Heart right ventricle (tissue), 16 donors: ENCODE results near the gene TECTA. TPM values are rescaled to one million over a fixed set of nuclear protein-coding genes. Genes with fewer than 3 reads are reported as not detected.

ENCODE experiments used
- ATAC-seq, 8 donors: fragments of 200-7000 bp; cut with Tn5 transposase; one replicate each; pipeline ENCODE4 v1.9.1; 2020; ENCODE audit warnings: mild to moderate bottlenecking in 8 of 8, moderate library complexity in 8 of 8, moderate number of reproducible peaks in 1 of 8
- DNase-seq, 2 donors: peaks; one replicate each; pipeline ENCODE4 v3.0.0-alpha.2; 2020
- H3K27ac ChIP-seq, 10 donors: fragments of 200-600 bp; sonication (generic) in 2 of 10; one replicate each; pipeline versions ENCODE4 v1.5.0 to v1.8.0; 2020 to 2022; ENCODE audit warnings: mild to moderate bottlenecking in 3 of 10
- H3K27me3 ChIP-seq, 7 donors: fragments of 200-600 bp; one replicate each; pipeline ENCODE4 v1.8.0; 2021 to 2022; ENCODE audit warnings: mild to moderate bottlenecking in 2 of 7
- H3K36me3 ChIP-seq, 9 donors: fragments of 200-600 bp; sonication (generic) in 1 of 9; one replicate each; pipeline versions ENCODE4 v1.5.0 to v1.8.0; 2020 to 2022; ENCODE audit warnings: mild to moderate bottlenecking in 2 of 9
- H3K4me1 ChIP-seq, 9 donors: fragments of 200-600 bp; sonication (generic) in 1 of 9; one replicate each; pipeline versions ENCODE4 v1.5.0 to v1.8.0; 2020 to 2022; ENCODE audit warnings: mild to moderate bottlenecking in 4 of 9
- H3K4me3 ChIP-seq, 10 donors: fragments of 200-600 bp; sonication (generic) in 2 of 10; one replicate each; pipeline versions ENCODE4 v1.5.0 to v1.8.0; 2020 to 2022; ENCODE audit warnings: mild to moderate bottlenecking in 7 of 10, moderate library complexity in 2 of 10
- H3K9me3 ChIP-seq, 11 donors: fragments of 200-600 bp in 10 of 11; sonication (generic) in 2 of 11; one replicate each; pipeline versions ENCODE4 v1.5.0 to v1.8.0; 2013 to 2022; ENCODE audit warnings: mild to moderate bottlenecking in 2 of 11, control low read depth in 1 of 11, moderate library complexity in 1 of 11
- CTCF ChIP-seq, 9 donors: fragments of 200-600 bp; sonication (generic) in 2 of 9; IDR thresholded peaks; one replicate each; pipeline versions ENCODE4 v1.5.0 to v1.8.0; 2021 to 2022; ENCODE audit warnings: antibody characterized with exemption in 9 of 9, mild to moderate bottlenecking in 5 of 9, moderate library complexity in 1 of 9
- WGBS, 2 donors: extraction: QIAGEN DNeasy Blood & Tissue Kit; methylation state at CpG; one replicate each; pipeline ENCODE4 v1.1.7; 2013; ENCODE audit warnings: inconsistent platforms in 1 of 2; 5-methylcytosine and 5-hydroxymethylcytosine counted together
- intact Hi-C, 10 donors: fragments of 100-400 bp; cut with DNase I; formaldehyde crosslinking; loops; one replicate each; pipeline versions ENCODE4 v1.11.1 to v1.14.2; 2022
- polyA plus RNA-seq, 2 donors: library from polyadenylated mRNA; stranded (reverse); fragments of 200-250 nt; gene quantifications; one replicate each; pipeline ENCODE4 v1.2.3, GENCODE V29; 2013
- total RNA-seq, 10 donors: library from RNA; stranded (reverse); fragmentation: NEBNext Ultra II Directional in 3 of 10; extraction: Animal tissue kit (Norgen Biotek cat#: 25700) in 3 of 10; gene quantifications; one replicate each; pipeline versions ENCODE4 v1.2.1 to v1.2.4, GENCODE V29; 2021 to 2023
- donor health status: Arrhythmogenic right ventricular cardiomyopathy.
- donor health status: ischemic (EF 13 %, LVEDD 7.1; RV severe dilation, severe dysfunction).
- donor health status: healthy with polysubstance abuse.
- donor health status: DM: no; HTN: yes; CAD: no.
- donor health status: DM: no; HTN: no; CAD: no.
- donor health status: ischemic (EF 25% LVEDD 6.9; RV normal size, moderate dysfunction).
- donor health status: ischemic (EF 25% LVEDD 5.7; RV mildly dilated, moderate dysfunction).
- donor health status: healthy.
- donor health status: DM: yes; HTN: yes; CAD: no.
- donor health status: Ischemic cardiomyopathy.
- donor health status: ischemic (EF 35%, LVEDD 5.7; RV mildly dilated, moderate dysfunction).
- donor health status: nonischemic (EF 11% LVEDD 7.7; RV severe dilation, severe dysfunction).
- donor health status: DM: yes; HTN: yes; CAD: no.
- donor health status: PGD.
- donor health status: ischemic (EF 29% LVEDD 5.4; RV normal size, mild dysfunction).
- donor health status: nonischemic (EF 23%, LVEDD 6.1; RV moderate dilation, normal function).

The TECTA gene
- total and polyA plus RNA-seq, 12 donors, result 0.38 to 1.9 (median 1.1) TPM

DNA sequence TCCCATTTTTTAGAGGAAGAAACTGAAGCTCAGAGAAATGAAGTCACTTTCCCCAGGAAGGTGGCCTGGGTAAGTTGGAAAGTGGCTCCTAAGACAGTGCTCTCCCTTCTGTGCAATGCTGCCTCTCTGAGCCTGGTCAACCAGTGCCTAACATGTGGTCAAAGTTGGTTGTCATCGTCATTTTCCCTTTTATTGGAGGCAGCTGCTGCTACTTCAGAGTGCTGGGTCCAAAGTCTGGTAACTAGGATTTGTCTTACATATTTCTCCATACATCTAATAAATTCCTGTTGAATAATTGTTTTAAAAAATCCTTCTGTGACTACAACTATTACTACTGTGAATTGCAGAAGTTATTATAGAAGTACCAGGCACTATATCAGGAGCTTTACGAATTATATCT, 48.1 kb downstream of the TECTA start:
- H3K27me3 ChIP-seq, result no peaks in the 10 kb centered on the region
- H3K9me3 ChIP-seq, result peaks cover 0 to 8% (median 0%) of the 10 kb centered on the region in 11 donors
- H3K4me1 ChIP-seq, result no peaks in the 10 kb centered on the region
- no peaks in the 10 kb centered on the region for H3K36me3 ChIP-seq
- H3K27ac ChIP-seq, result no peak overlapping the region
- WGBS, 2 donors, result 89 to 92% methylated on average over 2 of the region's 2 CpGs
- no peak for ATAC-seq
- no peak for DNase-seq
- intact Hi-C loops, result no loop called here
- TF ChIP-seq CTCF (IDR thresholded peaks at IDR 0.05), result no peak
- H3K4me3 ChIP-seq, result no peak overlapping the region

DNA sequence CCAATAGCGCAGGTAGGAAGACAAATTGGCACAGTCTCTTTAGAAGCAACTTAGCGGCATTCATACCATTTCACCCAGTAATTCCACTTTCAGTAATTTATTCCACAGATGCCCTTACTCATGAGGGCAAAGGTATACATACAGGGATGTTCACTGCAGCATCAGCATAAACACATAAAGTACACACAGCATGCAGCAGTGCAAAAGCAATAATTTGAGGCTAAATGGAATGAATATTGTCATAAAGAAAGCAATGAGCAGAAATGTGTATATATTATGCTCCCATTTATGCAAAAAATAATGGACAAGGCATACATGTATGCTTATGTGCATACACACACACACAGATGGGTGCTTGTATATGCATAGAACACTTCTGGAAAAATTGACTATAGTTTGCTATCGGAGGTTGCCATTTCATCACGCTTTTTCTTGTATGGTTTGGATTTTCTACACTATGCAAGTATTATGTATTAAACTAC, 50.2 kb downstream of the TECTA start:
- no peak for DNase-seq
- Histone ChIP-seq H3K36me3 (no peaks in the 10 kb centered on the region), H3K4me3 (no peak overlapping the region), H3K4me1 (no peaks in the 10 kb centered on the region), H3K9me3 (peaks cover 0 to 8% (median 0%) of the 10 kb centered on the region in 11 donors), H3K27me3 (no peaks in the 10 kb centered on the region), H3K27ac (no peak overlapping the region)
- no peak for TF ChIP-seq CTCF (IDR thresholded peaks at IDR 0.05)
- 96 to 97% methylated on average over 4 of the region's 4 CpGs for WGBS, 2 donors
- intact Hi-C loops, result no loop called here
- ATAC-seq, result no peak

- H3K27me3 ChIP-seq, result no peaks in the 10 kb centered on the region
- no peak overlapping the region for H3K4me3 ChIP-seq
- no peak for DNase-seq
- no peak for ATAC-seq
- no peaks in the 10 kb centered on the region for H3K36me3 ChIP-seq
- intact Hi-C loops, result no loop called here
- 93 to 95% methylated on average over 19 of the region's 19 CpGs for WGBS, 2 donors
- H3K9me3 ChIP-seq, result peaks cover 0 to 8% (median 0%) of the 10 kb centered on the region in 11 donors
- H3K4me1 ChIP-seq, result no peaks in the 10 kb centered on the region
- no peak overlapping the region for H3K27ac ChIP-seq
- TF ChIP-seq CTCF (IDR thresholded peaks at IDR 0.05), result no peak
These were observed 51.7 kb downstream of the TECTA start for GRCh38 chr11:121152764-121153163.

DNA sequence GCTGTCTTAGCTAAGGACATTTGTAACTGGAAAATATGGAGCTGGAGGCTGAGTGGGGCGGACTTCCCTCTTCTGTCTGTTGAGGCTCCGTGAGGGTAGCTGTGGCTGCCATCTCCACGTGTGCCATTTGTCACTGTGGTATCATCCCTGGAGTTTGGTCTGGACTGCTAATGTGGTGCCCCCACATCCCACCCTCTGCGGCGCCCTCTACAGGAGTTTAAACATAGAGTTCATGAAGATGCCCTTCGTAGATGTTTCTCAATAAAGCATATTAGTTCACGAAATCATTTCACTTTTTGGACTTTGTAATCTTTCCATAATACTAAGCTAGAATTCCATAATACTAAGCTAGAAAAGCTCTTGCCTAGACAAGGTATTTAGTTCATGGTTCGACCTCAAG, 52.4 kb downstream of the TECTA start:
- H3K4me1 ChIP-seq, result no peaks in the 10 kb centered on the region
- H3K27ac ChIP-seq, result no peak overlapping the region
- WGBS, 2 donors, result 80 to 81% methylated on average over 8 of the region's 8 CpGs
- no peaks in the 10 kb centered on the region for H3K27me3 ChIP-seq
- no peaks in the 10 kb centered on the region for H3K36me3 ChIP-seq
- intact Hi-C loops, result no loop called here
- ATAC-seq (no peak), DNase-seq (no peak)
- no peak for TF ChIP-seq CTCF (IDR thresholded peaks at IDR 0.05)
- H3K4me3 ChIP-seq, result no peak overlapping the region
- H3K9me3 ChIP-seq, result peaks cover 0 to 8% (median 0%) of the 10 kb centered on the region in 11 donors
